Stimulated activated CD4-positive, alpha-beta T cell treated with anti-CD3 and anti-CD28 coated beads, Interleukin-15, amount 100 ng/mL, for 1 hour (primary cell): ENCODE measurements around the gene BMPR1B.

Experiments
- DNase-seq, 2 donors: peaks; one replicate each; pipeline ENCODE4 v3.0.0-alpha.2; 2020; ENCODE audit warnings: low read depth in 1 of 2, low spot score in 1 of 2

BMPR1B gene

GRCh38 chr4:94947681-94948108, 189.9 kb downstream of the BMPR1B start:
- no peak for DNase-seq

GRCh38 chr4:94954251-94954650, 196.5 kb downstream of the BMPR1B start:
- no peak for DNase-seq

GRCh38 chr4:94957030-94957429, 199.3 kb downstream of the BMPR1B start:
- DNase-seq: no peak

GRCh38 chr4:94959307-94959706, 201.6 kb downstream of the BMPR1B start:
- no peak for DNase-seq

GRCh38 chr4:94960708-94961107, 203.0 kb downstream of the BMPR1B start:
- no peak for DNase-seq

- no peak for DNase-seq
Observed at GRCh38 chr4:94961420-94961819, 203.7 kb downstream of the BMPR1B start.

- DNase-seq: no peak
Observed at GRCh38 chr4:94962484-94962883, 204.7 kb downstream of the BMPR1B start.

- DNase-seq: no peak
Observed at GRCh38 chr4:94965852-94966251, 208.1 kb downstream of the BMPR1B start.

- DNase-seq: no peak
Observed at GRCh38 chr4:94968493-94968892, 210.7 kb downstream of the BMPR1B start.

- DNase-seq: no peak
Observed at GRCh38 chr4:94970650-94971049, 212.9 kb downstream of the BMPR1B start.

GRCh38 chr4:94974773-94975172, 217.0 kb downstream of the BMPR1B start:
- no peak for DNase-seq

- DNase-seq: no peak
Observed at GRCh38 chr4:94976371-94977011, 218.7 kb downstream of the BMPR1B start.

GRCh38 chr4:94978904-94979303, 221.1 kb downstream of the BMPR1B start:
- no peak for DNase-seq

- DNase-seq: no peak
Observed at GRCh38 chr4:94979621-94980020, 221.9 kb downstream of the BMPR1B start.

- no peak for DNase-seq
Observed at GRCh38 chr4:94995684-94996394, 238.1 kb downstream of the BMPR1B start.

GRCh38 chr4:95000076-95000648, 242.4 kb downstream of the BMPR1B start:
- no peak for DNase-seq

- no peak for DNase-seq
Observed at GRCh38 chr4:95004912-95005311, 247.2 kb downstream of the BMPR1B start.

- DNase-seq: no peak
Observed at GRCh38 chr4:95007998-95008397, 250.2 kb downstream of the BMPR1B start.

- DNase-seq: no peak
Observed at GRCh38 chr4:95013236-95013635, 255.5 kb downstream of the BMPR1B start.

- no peak for DNase-seq
Observed at GRCh38 chr4:95014068-95014467, 256.3 kb downstream of the BMPR1B start.

GRCh38 chr4:95017305-95018064, 259.7 kb downstream of the BMPR1B start:
- no peak for DNase-seq

- no peak for DNase-seq
Observed at GRCh38 chr4:95018785-95019184, 261.0 kb downstream of the BMPR1B start.
